Mesothelial cell of epicardium (in vitro differentiated cells): ENCODE measurements around the gene TSHZ1. TPM values are rescaled to one million over a fixed set of nuclear protein-coding genes. Genes with fewer than 3 reads are reported as not detected.

ENCODE experiments used
- DNase-seq, 2 experiments: peaks; one replicate each; pipeline ENCODE4 v3.0.0; 2021; ENCODE audit warnings: low spot score in 2 of 2; ENCODE audit not compliant: unreplicated experiment in 2 of 2
- H3K27ac Mint-ChIP-seq: 2 replicates; pipeline ENCODE4 v1.8.0; 2021; ENCODE audit warnings: mixed read lengths
- H3K27me3 Mint-ChIP-seq: 2 replicates; pipeline ENCODE4 v1.8.0; 2021; ENCODE audit warnings: low read depth, mixed read lengths
- H3K36me3 Mint-ChIP-seq: 2 replicates; pipeline ENCODE4 v1.8.0; 2021; ENCODE audit warnings: mixed read lengths
- H3K4me1 Mint-ChIP-seq: 2 replicates; pipeline ENCODE4 v1.8.0; 2021; ENCODE audit warnings: mixed read lengths
- H3K4me3 Mint-ChIP-seq: 2 replicates; pipeline ENCODE4 v1.8.0; 2021; ENCODE audit warnings: mild to moderate bottlenecking, moderate library complexity, mixed read lengths
- H3K9me3 Mint-ChIP-seq: 2 replicates; pipeline ENCODE4 v1.8.0; 2021; ENCODE audit warnings: mixed read lengths
- total RNA-seq: library from RNA; stranded (reverse); gene quantifications from 3 replicates; pipeline ENCODE4 v1.2.1, GENCODE V29; 2021
- TF ChIP-seq, protein P1 (sequence below): fragments of 200-600 bp; sonication (generic); IDR thresholded peaks from one replicate; pipeline ENCODE4 v1.5.0; 2021; ENCODE audit warnings: antibody characterized with exemption; ENCODE audit not compliant: unreplicated experiment

Gene TSHZ1
- total RNA-seq, 1 donor from 2014 or later, result 48.6 TPM

DNA sequence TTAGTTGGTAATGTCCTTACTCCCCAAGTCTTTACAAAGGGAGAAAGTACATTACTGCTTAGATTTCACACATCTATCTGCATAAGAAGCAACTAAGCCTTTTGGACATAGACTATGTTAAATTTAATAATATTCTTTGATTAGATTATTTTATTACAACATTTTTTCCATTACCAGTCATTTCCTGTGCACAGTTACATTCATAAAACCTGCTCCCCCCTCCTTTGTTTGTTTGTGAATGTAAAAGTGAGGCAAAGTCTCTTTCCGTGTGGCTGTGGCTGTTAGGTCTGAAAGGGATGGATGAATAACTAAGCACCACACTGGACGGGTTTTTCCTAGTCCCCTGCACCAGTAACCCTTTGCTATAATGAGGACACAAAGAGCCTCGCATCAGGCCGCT, 11.3 kb upstream of the TSHZ1 start:
- Mint-ChIP-seq H3K4me1 (peaks cover 47% of the 10 kb centered on the region), H3K27ac (no peak overlapping the region), H3K9me3 (no peaks in the 10 kb centered on the region), H3K27me3 (no peaks in the 10 kb centered on the region), H3K36me3 (peaks cover 29% of the 10 kb centered on the region), H3K4me3 (no peak overlapping the region)
- TF ChIP-seq, protein P1, sequence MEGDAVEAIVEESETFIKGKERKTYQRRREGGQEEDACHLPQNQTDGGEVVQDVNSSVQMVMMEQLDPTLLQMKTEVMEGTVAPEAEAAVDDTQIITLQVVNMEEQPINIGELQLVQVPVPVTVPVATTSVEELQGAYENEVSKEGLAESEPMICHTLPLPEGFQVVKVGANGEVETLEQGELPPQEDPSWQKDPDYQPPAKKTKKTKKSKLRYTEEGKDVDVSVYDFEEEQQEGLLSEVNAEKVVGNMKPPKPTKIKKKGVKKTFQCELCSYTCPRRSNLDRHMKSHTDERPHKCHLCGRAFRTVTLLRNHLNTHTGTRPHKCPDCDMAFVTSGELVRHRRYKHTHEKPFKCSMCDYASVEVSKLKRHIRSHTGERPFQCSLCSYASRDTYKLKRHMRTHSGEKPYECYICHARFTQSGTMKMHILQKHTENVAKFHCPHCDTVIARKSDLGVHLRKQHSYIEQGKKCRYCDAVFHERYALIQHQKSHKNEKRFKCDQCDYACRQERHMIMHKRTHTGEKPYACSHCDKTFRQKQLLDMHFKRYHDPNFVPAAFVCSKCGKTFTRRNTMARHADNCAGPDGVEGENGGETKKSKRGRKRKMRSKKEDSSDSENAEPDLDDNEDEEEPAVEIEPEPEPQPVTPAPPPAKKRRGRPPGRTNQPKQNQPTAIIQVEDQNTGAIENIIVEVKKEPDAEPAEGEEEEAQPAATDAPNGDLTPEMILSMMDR, result no peak
- no peak for DNase-seq

DNA sequence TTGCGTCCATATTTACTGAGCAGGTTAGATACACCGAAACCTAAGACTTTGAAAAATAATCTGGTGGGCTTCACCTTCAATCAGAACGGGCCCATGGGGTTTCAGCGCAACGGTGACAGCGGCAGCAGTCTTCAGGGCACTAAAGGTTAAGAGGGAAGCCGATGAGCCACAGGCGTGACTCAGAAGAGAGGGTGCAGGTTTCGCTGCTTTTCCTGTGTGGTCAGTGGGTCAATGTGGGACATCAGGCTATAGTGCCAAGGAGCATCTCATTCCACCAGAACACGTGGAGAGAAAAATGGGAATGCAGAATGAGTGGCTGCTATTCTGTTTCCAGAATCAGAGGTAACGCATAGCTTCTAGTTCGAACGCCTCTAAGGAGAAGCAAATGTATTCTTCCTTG, 10.5 kb upstream of the TSHZ1 start:
- Mint-ChIP-seq H3K27me3 (no peaks in the 10 kb centered on the region), H3K36me3 (peaks cover 28% of the 10 kb centered on the region), H3K27ac (no peak overlapping the region), H3K9me3 (no peaks in the 10 kb centered on the region), H3K4me3 (no peak overlapping the region), H3K4me1 (peaks cover 50% of the 10 kb centered on the region)
- DNase-seq, result no peak
- TF ChIP-seq, protein P1, result no peak

DNA sequence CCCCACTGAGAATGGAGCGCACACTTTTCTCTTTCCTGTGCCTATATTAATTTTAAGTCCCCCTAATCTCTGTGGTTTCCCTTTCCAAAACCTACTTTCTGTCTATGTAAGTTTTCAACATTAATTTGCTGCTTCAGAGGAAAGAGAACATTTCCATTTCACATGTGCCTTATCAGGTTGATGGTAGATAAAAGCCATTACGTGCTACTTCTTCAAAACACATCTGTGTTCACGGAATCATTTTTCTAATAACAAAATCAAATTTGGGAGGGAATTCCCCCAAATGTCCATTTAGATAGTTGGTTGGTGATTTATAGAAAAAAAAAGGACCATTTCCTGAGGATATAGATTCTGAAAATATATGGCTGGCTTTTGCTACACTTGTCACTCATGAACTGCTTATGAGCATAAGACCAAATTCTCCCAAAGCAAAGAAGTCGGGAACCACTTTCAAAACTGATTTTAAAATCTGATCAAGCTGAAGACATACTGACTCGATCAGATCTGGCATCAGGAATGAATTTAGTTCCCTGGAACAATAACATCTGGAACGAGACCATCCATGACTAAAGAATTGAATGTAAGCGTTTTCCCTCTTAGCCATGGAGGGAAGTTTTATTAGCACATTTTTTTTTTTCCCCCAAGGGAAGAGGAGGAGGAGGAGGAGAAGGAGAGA, 9.9 kb upstream of the TSHZ1 start:
- no peak overlapping the region for H3K4me3 Mint-ChIP-seq
- peaks cover 27% of the 10 kb centered on the region for H3K36me3 Mint-ChIP-seq
- peaks cover 57% of the 10 kb centered on the region for H3K4me1 Mint-ChIP-seq
- no peaks in the 10 kb centered on the region for H3K9me3 Mint-ChIP-seq
- peaks cover 2% of the 10 kb centered on the region for H3K27me3 Mint-ChIP-seq
- TF ChIP-seq, protein P1, result no peak
- no peak for DNase-seq
- peak overlapping the region; percentile 41 for H3K27ac Mint-ChIP-seq

DNA sequence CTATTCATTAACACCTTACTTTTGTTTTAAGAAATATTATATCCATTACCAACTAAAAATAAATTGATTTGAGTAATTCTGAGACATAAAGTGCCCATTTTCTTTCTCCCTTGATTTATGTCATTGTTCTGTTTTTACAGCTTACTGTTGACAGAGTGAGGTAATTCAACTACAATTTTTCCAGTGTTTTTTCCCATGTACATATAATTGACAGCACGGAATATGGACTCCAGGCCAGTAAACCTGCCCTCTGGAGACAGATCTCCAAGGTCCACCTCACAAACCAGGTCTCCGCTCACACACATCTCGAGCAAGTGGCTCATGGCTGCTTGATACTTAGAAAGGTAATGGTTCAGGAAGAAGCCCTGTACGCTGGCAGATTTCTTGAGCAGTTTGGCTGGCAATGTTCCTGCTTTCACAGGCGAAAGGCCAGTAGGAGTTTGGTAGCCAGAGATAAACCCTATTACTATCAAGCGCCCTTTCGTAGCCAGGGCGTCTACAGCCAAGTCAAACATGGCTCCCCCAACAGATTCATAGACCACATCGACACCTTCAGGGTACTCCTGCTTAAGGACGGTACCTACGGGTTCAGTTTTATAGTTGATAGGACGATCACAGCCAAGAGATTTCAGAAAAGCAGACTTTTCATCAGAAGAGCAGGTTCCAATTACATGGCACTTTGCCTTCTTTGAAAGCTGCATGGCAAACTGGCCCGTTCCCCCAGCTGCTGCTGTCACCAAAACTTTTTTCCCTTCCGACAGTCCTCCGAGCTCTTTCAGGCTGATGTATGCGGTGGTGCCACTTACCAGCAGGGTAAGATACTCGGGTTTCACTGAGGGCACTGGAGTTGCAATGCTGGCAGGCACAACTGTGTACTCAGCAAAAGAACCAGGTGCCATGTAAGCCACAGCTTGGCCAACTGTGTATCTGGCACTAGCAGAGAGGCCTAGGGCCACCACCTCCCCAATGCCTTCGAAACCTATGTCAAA, 9.0 kb upstream of the TSHZ1 start:
- Mint-ChIP-seq H3K9me3 (no peaks in the 10 kb centered on the region), H3K27ac (peak overlapping the region; percentile 57), H3K36me3 (peaks cover 23% of the 10 kb centered on the region), H3K4me3 (no peak overlapping the region), H3K4me1 (peaks cover 65% of the 10 kb centered on the region), H3K27me3 (peaks cover 2% of the 10 kb centered on the region)
- TF ChIP-seq, protein P1, result no peak
- no peak for DNase-seq

DNA sequence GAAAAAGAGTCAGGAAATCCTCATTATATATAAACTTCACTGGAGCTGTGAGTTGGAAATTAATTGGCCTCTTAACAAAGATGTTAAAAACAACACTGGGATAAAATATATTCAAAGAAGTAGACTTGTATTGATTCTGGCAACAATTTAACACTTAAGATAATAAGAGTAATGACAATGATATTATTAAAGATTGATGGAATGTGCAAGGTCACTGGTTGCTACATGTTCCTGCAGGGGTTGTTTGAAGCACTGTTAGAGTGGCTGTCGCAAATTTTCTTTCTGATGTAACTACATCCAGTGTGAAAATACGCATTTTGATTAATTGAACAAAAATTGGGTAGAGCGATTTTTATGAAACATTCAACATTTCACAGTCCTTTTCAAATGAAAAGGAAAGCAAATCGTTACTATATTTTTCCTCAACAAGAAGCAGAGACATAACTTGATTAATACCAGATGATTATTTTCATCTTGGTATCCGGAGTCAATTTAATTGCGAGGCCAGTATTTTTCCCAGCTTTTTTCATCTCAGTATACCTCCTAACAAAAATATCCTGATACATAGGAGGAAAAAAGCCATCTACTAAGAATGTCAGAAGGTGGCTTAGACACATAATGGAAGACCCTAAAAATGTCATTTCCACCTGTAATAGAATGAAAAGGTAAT, 7.8 kb upstream of the TSHZ1 start:
- H3K4me1 Mint-ChIP-seq, result peaks cover 76% of the 10 kb centered on the region
- TF ChIP-seq, protein P1, result no peak
- H3K9me3 Mint-ChIP-seq, result no peaks in the 10 kb centered on the region
- peaks cover 19% of the 10 kb centered on the region for H3K36me3 Mint-ChIP-seq
- H3K27ac Mint-ChIP-seq, result peak overlapping the region; percentile 18
- peak overlapping the region; percentile 29 for H3K4me3 Mint-ChIP-seq
- no peak for DNase-seq
- peaks cover 2% of the 10 kb centered on the region for H3K27me3 Mint-ChIP-seq
